GM10266 (cell line): ENCODE results near the gene TRAF3IP1.
"Not testable (repeated sequence)": the region's sequence is repeated elsewhere in the genome, so short reads cannot be mapped to it uniquely, and the experiment has no call there.

Experiments
- DNase-seq: peaks from one replicate; pipeline ENCODE4 v3.0.0; 2012; ENCODE audit errors: extremely low spot score
- CTCF ChIP-seq: IDR thresholded peaks from 2 replicates; pipeline ENCODE4 v1.5.1; 2012; ENCODE audit warnings: mild to moderate bottlenecking, low read depth; ENCODE audit not compliant: control insufficient read depth, insufficient read depth; ENCODE audit errors: missing control alignments

Gene TRAF3IP1

GRCh38 chr2:238305092-238305862, 15.0 kb upstream of the TRAF3IP1 start:
- DNase-seq: no peak
- peak; percentile 30 for TF ChIP-seq CTCF

GRCh38 chr2:238305965-238306671, 14.2 kb upstream of the TRAF3IP1 start:
- DNase-seq: no peak
- no peak for TF ChIP-seq CTCF

GRCh38 chr2:238306672-238306998, 13.7 kb upstream of the TRAF3IP1 start:
- no peak for DNase-seq
- TF ChIP-seq CTCF: no peak

GRCh38 chr2:238308177-238308576, 12.1 kb upstream of the TRAF3IP1 start:
- no peak for DNase-seq

DNA sequence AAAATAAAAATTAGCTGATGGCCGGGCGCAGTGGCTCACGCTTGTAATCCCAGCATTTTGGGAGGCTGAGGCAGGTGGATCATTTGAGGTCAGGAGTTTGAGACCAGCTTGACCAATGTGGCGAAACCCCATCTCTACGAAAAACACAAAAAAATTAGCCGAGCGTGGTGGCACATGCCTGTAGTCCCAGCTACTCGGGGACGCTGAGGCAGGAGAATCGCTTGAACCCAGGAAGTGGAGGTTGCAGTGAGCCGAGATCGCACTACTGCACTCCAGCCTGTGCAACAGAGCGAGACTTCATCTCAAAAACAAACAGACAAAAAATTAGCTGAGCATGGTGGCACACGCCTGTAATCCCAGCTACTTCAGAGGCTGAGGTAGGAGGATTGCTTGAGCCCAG, 9.6 kb upstream of the TRAF3IP1 start:
- DNase-seq: not testable (repeated sequence)

More at GRCh38 chr2:238308177-238308576, 12.1 kb upstream of the TRAF3IP1 start:
- TF ChIP-seq CTCF: peak; percentile 28

GRCh38 chr2:238313289-238313990, 6.9 kb upstream of the TRAF3IP1 start:
- no peak for DNase-seq
- no peak for TF ChIP-seq CTCF

DNA sequence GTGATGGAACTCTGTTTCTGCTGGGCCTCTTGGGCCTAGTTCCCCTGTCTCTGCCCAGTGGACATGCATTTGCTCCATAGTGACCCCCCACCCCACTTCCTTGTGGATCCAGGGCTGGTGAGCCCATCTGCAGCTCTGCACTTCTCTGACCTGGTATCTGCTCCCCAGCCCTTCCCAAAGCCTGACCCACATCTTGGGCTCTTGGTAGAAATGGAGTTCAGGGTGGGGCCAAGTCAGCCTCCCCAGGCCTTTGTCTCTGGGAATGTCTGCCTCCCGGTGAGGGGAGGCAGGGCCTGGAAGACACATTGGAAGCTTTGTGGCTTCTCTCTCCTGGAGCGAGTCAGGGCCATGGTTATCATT, 6.3 kb upstream of the TRAF3IP1 start:
- no peak for DNase-seq
- no peak for TF ChIP-seq CTCF
